Measurements from ENCODE around the gene LTN1.

GRCh38 chr21:28949318-28949717 is 43.4 kb downstream of the LTN1 start:
- no peak for TF ChIP-seq CTCF (IDR thresholded peaks at IDR 0.05)
- TF ChIP-seq POLR2A (IDR thresholded peaks at IDR 0.05) = no peak

Measured in body of pancreas (tissue), 4 donors.